ENCODE measurements around the gene UNC13A.

- no peak for TF ChIP-seq YY1 (IDR thresholded peaks at IDR 0.05; ENCODE audit: extremely low read depth, insufficient replicate concordance, low read depth, low read length)
- no peak for TF ChIP-seq RAD21 (IDR thresholded peaks at IDR 0.05; ENCODE audit: low read depth)
- no peak for TF ChIP-seq POLR2A (IDR thresholded peaks at IDR 0.05; ENCODE audit: borderline replicate concordance, extremely low read depth, insufficient read depth, insufficient read length)
These were observed 45.5 kb downstream of the UNC13A start for GRCh38 chr19:17642656-17643055.

Data from HCT116 (cell line).